Measurements from ENCODE around the gene SNAP47. TPM values are rescaled to one million over a fixed set of nuclear protein-coding genes. Genes with fewer than 3 reads are reported as not detected.

SNAP47 gene
- polyA plus RNA-seq, 1 donor (not counting 4 experiments of a cell fraction or from before 2014, with no cell fraction given) = 24.8 TPM

DNA sequence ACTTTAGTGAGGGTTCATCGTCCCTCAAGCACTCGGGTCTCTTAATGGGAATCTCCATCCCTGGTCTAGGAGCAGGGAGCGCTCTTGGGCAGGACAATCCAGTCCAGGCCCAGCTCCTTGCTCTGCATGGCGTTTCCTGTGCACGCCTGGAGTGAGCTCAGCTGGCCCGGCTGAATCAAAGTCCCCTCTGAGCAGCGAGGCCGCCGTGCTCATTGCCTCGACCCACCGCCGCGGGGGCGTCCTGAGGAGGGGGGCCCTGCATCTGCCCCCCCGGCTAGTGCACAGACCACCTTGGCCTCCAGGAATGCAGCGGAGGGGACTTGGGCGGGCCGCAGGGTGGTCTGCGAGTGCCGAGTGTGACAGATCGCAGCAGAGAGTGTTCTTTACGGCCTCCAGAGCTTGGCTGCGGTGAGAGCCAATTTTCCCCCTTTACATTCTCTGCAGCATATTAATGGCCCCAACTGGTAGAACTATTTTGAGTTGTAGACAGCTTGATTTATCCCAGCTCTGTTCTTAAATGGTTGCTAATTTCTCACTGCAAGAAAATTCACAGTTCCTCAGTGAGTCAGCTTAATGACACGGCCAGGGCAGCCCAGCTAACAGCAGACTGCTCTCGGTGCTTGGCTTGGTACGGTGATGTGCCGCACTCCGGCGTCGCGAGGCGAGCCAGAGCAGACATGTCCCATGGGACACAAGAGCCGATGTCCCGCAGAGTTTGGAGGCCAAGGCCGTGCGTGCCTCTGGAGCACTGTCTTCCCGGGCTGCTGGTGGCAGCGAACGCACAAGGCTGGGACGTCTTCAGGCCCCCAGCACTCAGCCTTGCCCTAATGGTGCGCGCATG lies 39.8 kb downstream of the SNAP47 start:
- no peak overlapping the region for H2AFZ ChIP-seq (ENCODE audit: control insufficient read depth, low read length)
- H3K4me3 ChIP-seq (ENCODE audit: control insufficient read depth in 2 of 3, extremely low read depth in 1 of 3, insufficient read depth in 2 of 3, low read depth in 1 of 3, low read length in 3 of 3) = no peak overlapping the region
- no peaks in the 10 kb centered on the region for H3K9me1 ChIP-seq (ENCODE audit: control insufficient read depth, extremely low read depth, insufficient read depth, low read length)
- H3K4me1 ChIP-seq (ENCODE audit: control insufficient read depth, extremely low read depth, insufficient read depth, low read length) = no peaks in the 10 kb centered on the region
- no peak overlapping the region for H3K27ac ChIP-seq (ENCODE audit: control insufficient read depth, insufficient read depth, low read length)
- no peak overlapping the region for H3K4me2 ChIP-seq (ENCODE audit: control insufficient read depth, extremely low read depth, insufficient read depth, low read depth, low read length)
- no peaks in the 10 kb centered on the region for H3K9me3 ChIP-seq (ENCODE audit: control insufficient read depth, low read depth, low read length)
- no peaks in the 10 kb centered on the region for H4K20me1 ChIP-seq (ENCODE audit: control insufficient read depth, extremely low read depth, insufficient read depth, low read length)
- FAIRE-seq = no peak
- dilution Hi-C loops (cut with MboI; ENCODE audit: extremely low pct_ligation_motif_present, low sequenced_read_pairs) = no loop called here
- H3K9ac ChIP-seq (ENCODE audit: control insufficient read depth, extremely low read depth, insufficient read depth, low read length) = no peak overlapping the region
- DNase-seq (ENCODE audit: low read depth, low spot score) = no peak
- H3K79me2 ChIP-seq (ENCODE audit: control insufficient read depth, insufficient read depth, low read length) = no peaks in the 10 kb centered on the region
- TF ChIP-seq EZH2 (IDR thresholded peaks at IDR 0.05; ENCODE audit: low read length) (no peak), CTCF (optimal IDR thresholded peaks at IDR 0.05 in 1 of 3, IDR thresholded peaks at IDR 0.05 in 1 of 3, conservative IDR thresholded peaks at IDR 0.05 in 1 of 3; ENCODE audit: extremely low read depth in 1 of 3, insufficient read depth in 2 of 3, low read length in 3 of 3) (no peak)
- no peaks in the 10 kb centered on the region for H3K27me3 ChIP-seq (ENCODE audit: control insufficient read depth, extremely low read depth, insufficient read depth, low read length)
- peaks cover 6 to 7% of the 10 kb centered on the region in 2 experiments for H3K36me3 ChIP-seq (ENCODE audit: control insufficient read depth in 2 of 2, extremely low read depth in 1 of 2, insufficient read depth in 2 of 2, low read length in 2 of 2)

GRCh38 chr1:227775841-227776240 lies 40.6 kb downstream of the SNAP47 start:
- no peak overlapping the region for H2AFZ ChIP-seq (ENCODE audit: control insufficient read depth, low read length)
- H3K36me3 ChIP-seq (ENCODE audit: control insufficient read depth in 2 of 2, extremely low read depth in 1 of 2, insufficient read depth in 2 of 2, low read length in 2 of 2) = peaks cover 6 to 7% of the 10 kb centered on the region in 2 experiments
- H3K4me3 ChIP-seq (ENCODE audit: control insufficient read depth in 2 of 3, extremely low read depth in 1 of 3, insufficient read depth in 2 of 3, low read depth in 1 of 3, low read length in 3 of 3) = no peak overlapping the region
- no peaks in the 10 kb centered on the region for H3K4me1 ChIP-seq (ENCODE audit: control insufficient read depth, extremely low read depth, insufficient read depth, low read length)
- DNase-seq (ENCODE audit: low read depth, low spot score) (no peak), FAIRE-seq (no peak)
- H3K4me2 ChIP-seq (ENCODE audit: control insufficient read depth, extremely low read depth, insufficient read depth, low read depth, low read length) = no peak overlapping the region
- no peaks in the 10 kb centered on the region for H4K20me1 ChIP-seq (ENCODE audit: control insufficient read depth, extremely low read depth, insufficient read depth, low read length)
- H3K79me2 ChIP-seq (ENCODE audit: control insufficient read depth, insufficient read depth, low read length) = no peaks in the 10 kb centered on the region
- H3K9me1 ChIP-seq (ENCODE audit: control insufficient read depth, extremely low read depth, insufficient read depth, low read length) = no peaks in the 10 kb centered on the region
- TF ChIP-seq CTCF (optimal IDR thresholded peaks at IDR 0.05 in 1 of 3, IDR thresholded peaks at IDR 0.05 in 1 of 3, conservative IDR thresholded peaks at IDR 0.05 in 1 of 3; ENCODE audit: extremely low read depth in 1 of 3, insufficient read depth in 2 of 3, low read length in 3 of 3) = no peak
- no peak for TF ChIP-seq EZH2 (IDR thresholded peaks at IDR 0.05; ENCODE audit: low read length)
- no peaks in the 10 kb centered on the region for H3K27me3 ChIP-seq (ENCODE audit: control insufficient read depth, extremely low read depth, insufficient read depth, low read length)
- H3K27ac ChIP-seq (ENCODE audit: control insufficient read depth, insufficient read depth, low read length) = no peak overlapping the region
- H3K9ac ChIP-seq (ENCODE audit: control insufficient read depth, extremely low read depth, insufficient read depth, low read length) = no peak overlapping the region
- no peaks in the 10 kb centered on the region for H3K9me3 ChIP-seq (ENCODE audit: control insufficient read depth, low read depth, low read length)
- dilution Hi-C loops (cut with MboI; ENCODE audit: extremely low pct_ligation_motif_present, low sequenced_read_pairs) = no loop called here
